SJCRH30 (cell line): ENCODE data around the gene KRTAP13-1. TPM values are rescaled to one million over a fixed set of nuclear protein-coding genes. Genes with fewer than 3 reads are reported as not detected.
A peak's percentile ranks its signal among the peaks of the same experiment; 100 is the strongest.

Source experiments
- DNase-seq, 2 experiments: peaks; one replicate each; pipeline ENCODE4 v3.0.0-alpha.2; 2015 to 2020
- H3K27ac ChIP-seq: fragments of 250-450 bp; sonication (Bioruptor Pico); 2 replicates; pipeline ENCODE4 v1.5.1; 2020; ENCODE audit warnings: mild to moderate bottlenecking, moderate library complexity
- H3K27me3 ChIP-seq: fragments of 250-450 bp; sonication (Bioruptor Pico); 2 replicates; pipeline ENCODE4 v1.5.1; 2020; ENCODE audit warnings: mild to moderate bottlenecking, moderate library complexity
- H3K36me3 ChIP-seq: fragments of 250-450 bp; sonication (Bioruptor Pico); 2 replicates; pipeline ENCODE4 v1.5.1; 2020; ENCODE audit warnings: mild to moderate bottlenecking, moderate library complexity
- H3K4me1 ChIP-seq: fragments of 250-450 bp; sonication (Bioruptor Pico); 2 replicates; pipeline ENCODE4 v1.5.1; 2020; ENCODE audit warnings: mild to moderate bottlenecking, moderate library complexity
- H3K4me3 ChIP-seq: fragments of 250-450 bp; sonication (Bioruptor Pico); 2 replicates; pipeline ENCODE4 v1.5.1; 2020; ENCODE audit warnings: mild to moderate bottlenecking, moderate library complexity
- H3K9me3 ChIP-seq: fragments of 250-450 bp; sonication (Bioruptor Pico); replicated peaks from 2 replicates; pipeline ENCODE4 v1.5.1; 2020; ENCODE audit warnings: mild to moderate bottlenecking, moderate library complexity
- total RNA-seq: library from RNA; depleted of rRNA; stranded (reverse); fragments of >200 nt; shearing (Covaris generic); gene quantifications from 2 replicates; pipeline ENCODE4 v1.2.3, GENCODE V29; 2014; rRNA removed

KRTAP13-1 gene
- not detected in 2 replicates for total RNA-seq

DNA sequence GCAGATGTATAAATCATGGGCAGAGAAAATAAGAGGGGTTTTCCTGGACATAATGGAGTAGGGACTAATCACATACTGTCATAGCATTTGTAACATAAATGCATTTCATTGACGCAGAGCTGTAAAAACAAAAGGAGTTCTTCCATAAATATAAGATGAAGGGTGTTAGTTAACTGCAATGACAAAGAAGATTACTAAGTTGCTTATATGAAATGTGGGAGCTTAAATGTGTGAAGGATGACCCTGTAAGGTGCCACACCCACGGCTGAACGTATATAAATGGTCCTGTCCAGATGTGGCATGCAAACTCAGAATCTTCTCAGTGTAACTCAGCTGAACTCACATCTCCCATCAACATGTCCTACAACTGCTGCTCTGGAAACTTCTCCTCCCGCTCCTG lies at the start of gene KRTAP13-1:
Gene KRTAP13-1, plus strand, starts transcription at position 301 of the 400 bp plus-strand sequence. Its CDS starts 56 bp downstream, at position 357.
- Histone ChIP-seq H3K4me1 (no peaks in the 10 kb centered on the region), H3K27ac (no peak within 1 kb of the TSS), H3K9me3 (no peaks in the 10 kb centered on the region), H3K4me3 (no peak within 1 kb of the TSS), H3K36me3 (no peaks in the 10 kb centered on the region), H3K27me3 (no peaks in the 10 kb centered on the region)
- DNase-seq = no peak

- no peaks in the 10 kb centered on the region for H3K4me1 ChIP-seq
- H3K36me3 ChIP-seq = no peaks in the 10 kb centered on the region
- H3K4me3 ChIP-seq = no peak within 1 kb of the TSS
- no peaks in the 10 kb centered on the region; the same call in 1 of the 2 replicates for H3K9me3 ChIP-seq
- H3K27me3 ChIP-seq = no peaks in the 10 kb centered on the region
- H3K27ac ChIP-seq = no peak within 1 kb of the TSS
- no peak for DNase-seq
These were observed 47.3 kb upstream of the KRTAP13-1 start, which contains the start of gene KRTAP23-1 for GRCh38 chr21:30348506-30348905. TSS of gene KRTAP23-1 (minus strand) at chr21:30348606. CDS start at chr21:30348606, 0 bp downstream.

DNA sequence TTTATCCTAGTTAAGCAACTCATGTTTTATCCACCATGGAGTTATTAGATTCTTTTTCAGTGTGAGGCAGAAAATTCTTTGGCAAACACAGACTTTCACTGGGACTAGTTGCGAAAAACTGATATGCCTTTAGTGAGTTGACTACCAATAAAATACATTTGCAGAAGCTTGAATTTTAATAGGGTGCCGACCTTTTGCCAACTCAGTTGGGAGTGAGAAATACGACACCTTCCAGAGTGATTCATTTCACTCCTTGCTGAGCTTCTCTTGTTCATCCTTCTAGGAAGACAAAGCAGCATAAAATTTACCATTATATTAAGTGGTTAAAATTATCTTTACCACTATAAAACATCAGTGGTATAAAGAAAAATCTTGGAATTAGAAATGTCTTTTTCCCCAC lies 46.3 kb upstream of the KRTAP13-1 start:
- no peak overlapping the region for H3K27ac ChIP-seq
- H3K27me3 ChIP-seq = no peaks in the 10 kb centered on the region
- H3K4me3 ChIP-seq = no peak overlapping the region
- peak in 1 of 2 experiments; percentile 3 for DNase-seq
- no peaks in the 10 kb centered on the region for H3K4me1 ChIP-seq
- no peaks in the 10 kb centered on the region for H3K36me3 ChIP-seq
- H3K9me3 ChIP-seq = no peaks in the 10 kb centered on the region; the same call in 1 of the 2 replicates

- no peak for DNase-seq
- no peak overlapping the region for H3K4me3 ChIP-seq
- no peaks in the 10 kb centered on the region for H3K27me3 ChIP-seq
- H3K9me3 ChIP-seq = no peaks in the 10 kb centered on the region
- H3K36me3 ChIP-seq = no peaks in the 10 kb centered on the region
- no peak overlapping the region for H3K27ac ChIP-seq
- no peaks in the 10 kb centered on the region for H3K4me1 ChIP-seq
These were observed 44.3 kb upstream of the KRTAP13-1 start for GRCh38 chr21:30351534-30351933.

DNA sequence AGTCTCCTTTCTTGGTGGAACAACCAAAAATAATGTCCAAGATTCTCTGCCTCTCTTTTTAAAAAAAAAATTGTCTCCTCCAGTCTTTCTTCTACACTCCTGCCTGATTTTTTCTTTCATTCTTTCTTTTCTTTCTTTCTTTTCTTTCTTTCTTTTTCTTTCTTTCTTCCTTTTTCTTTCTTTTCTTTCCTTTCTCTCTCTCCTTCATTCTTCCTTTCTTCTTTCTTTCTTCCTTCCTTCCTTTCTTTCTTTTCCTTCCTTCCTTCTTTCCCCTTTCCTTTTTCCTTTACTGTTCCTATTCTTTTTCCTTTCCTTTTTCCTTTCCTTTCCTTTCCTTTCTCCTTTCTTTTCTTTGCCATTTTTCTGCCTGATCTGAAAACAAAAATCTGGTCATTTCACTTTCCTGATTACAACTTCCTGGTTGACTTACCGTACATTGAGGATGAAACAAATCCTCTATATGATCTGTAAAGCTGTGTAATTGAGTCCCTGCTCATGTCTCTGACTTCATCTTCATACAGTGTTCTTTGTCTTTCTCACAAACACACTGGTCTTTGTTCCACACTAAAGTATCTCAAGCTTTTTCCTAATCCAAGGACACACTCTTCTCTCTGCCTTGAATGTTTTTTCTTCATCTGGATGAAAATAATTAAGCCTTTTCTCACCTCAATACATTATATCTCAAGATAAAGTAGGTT lies 41.4 kb upstream of the KRTAP13-1 start:
- Histone ChIP-seq H3K4me3 (no peak overlapping the region), H3K36me3 (no peaks in the 10 kb centered on the region), H3K9me3 (no peaks in the 10 kb centered on the region), H3K27ac (no peak overlapping the region), H3K4me1 (no peaks in the 10 kb centered on the region), H3K27me3 (no peaks in the 10 kb centered on the region)
- no peak for DNase-seq

GRCh38 chr21:30355906-30356305 lies 39.9 kb upstream of the KRTAP13-1 start:
- no peak overlapping the region for H3K27ac ChIP-seq
- DNase-seq = no peak
- H3K4me1 ChIP-seq = no peaks in the 10 kb centered on the region
- no peaks in the 10 kb centered on the region for H3K9me3 ChIP-seq
- H3K27me3 ChIP-seq = no peaks in the 10 kb centered on the region
- H3K36me3 ChIP-seq = no peaks in the 10 kb centered on the region
- H3K4me3 ChIP-seq = no peak overlapping the region

DNA sequence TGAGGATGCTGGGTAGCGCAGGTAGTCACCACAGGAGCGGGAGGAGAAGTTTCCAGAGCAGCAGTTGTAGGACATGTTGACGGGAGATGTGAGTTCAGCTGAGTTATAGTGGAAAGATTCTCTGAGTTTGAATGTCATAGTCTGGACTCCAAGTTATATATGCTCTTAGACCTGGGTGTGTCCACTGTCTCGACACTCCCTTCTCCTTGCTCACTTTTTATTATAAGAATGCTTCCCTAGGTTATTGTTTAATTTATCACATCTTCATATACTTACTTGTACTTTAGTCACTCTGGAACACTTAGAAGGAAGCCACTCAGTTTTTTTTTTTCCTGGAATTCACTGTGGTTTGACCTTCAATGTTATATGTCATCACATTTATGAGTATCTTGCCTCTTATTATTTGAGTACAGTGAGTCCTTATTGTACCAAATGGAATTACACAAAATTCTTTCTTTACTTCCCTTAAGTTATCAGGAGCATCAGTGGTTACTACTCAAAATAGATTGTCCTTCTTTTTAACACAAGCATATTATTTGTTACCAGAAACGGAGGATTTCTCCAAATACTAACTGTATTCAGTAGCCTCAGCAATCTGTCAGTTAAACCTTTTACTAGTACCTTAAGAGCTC lies 23.6 kb upstream of the KRTAP13-1 start, which contains the start of gene KRTAP13-2:
Gene KRTAP13-2, minus strand, starts transcription at position 133 of the 632 bp plus-strand sequence. Its CDS starts 58 bp downstream, at position 75.
- Histone ChIP-seq H3K27me3 (no peaks in the 10 kb centered on the region), H3K9me3 (no peaks in the 10 kb centered on the region), H3K27ac (no peak within 1 kb of the TSS), H3K4me3 (no peak within 1 kb of the TSS), H3K36me3 (no peaks in the 10 kb centered on the region), H3K4me1 (no peaks in the 10 kb centered on the region)
- DNase-seq = no peak

GRCh38 chr21:30382201-30382600 lies 13.6 kb upstream of the KRTAP13-1 start:
- Histone ChIP-seq H3K9me3 (no peaks in the 10 kb centered on the region), H3K27ac (no peak overlapping the region), H3K36me3 (no peaks in the 10 kb centered on the region), H3K4me3 (no peak overlapping the region), H3K4me1 (no peaks in the 10 kb centered on the region), H3K27me3 (no peaks in the 10 kb centered on the region)
- DNase-seq = no peak

GRCh38 chr21:30391492-30392025 lies 4.3 kb upstream of the KRTAP13-1 start:
- Histone ChIP-seq H3K4me3 (no peak overlapping the region), H3K36me3 (no peaks in the 10 kb centered on the region), H3K9me3 (no peaks in the 10 kb centered on the region), H3K27me3 (no peaks in the 10 kb centered on the region), H3K4me1 (no peaks in the 10 kb centered on the region), H3K27ac (no peak overlapping the region)
- DNase-seq = no peak

- H3K4me3 ChIP-seq = no peak overlapping the region
- H3K36me3 ChIP-seq = no peaks in the 10 kb centered on the region
- DNase-seq = peak; percentile 83 to 89
- no peaks in the 10 kb centered on the region for H3K4me1 ChIP-seq
- H3K27ac ChIP-seq = no peak overlapping the region
- H3K9me3 ChIP-seq = no peaks in the 10 kb centered on the region
- H3K27me3 ChIP-seq = no peaks in the 10 kb centered on the region
These were observed 13.1 kb downstream of the KRTAP13-1 start for GRCh38 chr21:30408782-30409494.

DNA sequence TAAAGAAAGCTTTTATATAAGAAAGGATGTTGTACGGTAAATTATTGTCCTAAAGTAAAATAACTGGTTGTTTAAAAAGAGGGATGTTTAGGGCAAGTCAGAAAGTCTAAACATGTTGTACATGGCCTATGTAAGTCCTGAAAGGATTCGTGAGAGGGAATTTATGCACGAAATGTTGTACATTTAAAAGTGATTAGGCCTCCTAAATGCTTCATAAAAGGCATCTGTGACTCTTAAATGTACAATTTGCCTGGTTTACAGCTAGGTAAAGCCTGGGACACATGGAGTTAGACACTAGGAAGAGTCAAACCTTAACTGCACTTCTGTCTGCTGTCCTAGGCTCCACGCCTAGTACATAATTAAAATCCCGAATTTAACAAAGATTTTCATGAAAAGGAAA lies 20.2 kb downstream of the KRTAP13-1 start:
- no peak overlapping the region for H3K4me3 ChIP-seq
- H3K27me3 ChIP-seq = no peaks in the 10 kb centered on the region; the same call in 1 of the 2 replicates
- H3K36me3 ChIP-seq = no peaks in the 10 kb centered on the region
- H3K27ac ChIP-seq = no peak overlapping the region
- H3K4me1 ChIP-seq = no peaks in the 10 kb centered on the region
- H3K9me3 ChIP-seq = no peaks in the 10 kb centered on the region
- no peak for DNase-seq

- Histone ChIP-seq H3K36me3 (no peaks in the 10 kb centered on the region), H3K27ac (no peak within 1 kb of the TSS), H3K4me1 (no peaks in the 10 kb centered on the region), H3K9me3 (no peaks in the 10 kb centered on the region), H3K27me3 (no peaks in the 10 kb centered on the region; the same call in 1 of the 2 replicates), H3K4me3 (no peak within 1 kb of the TSS)
- DNase-seq = no peak
These were observed 30.0 kb downstream of the KRTAP13-1 start, which contains the start of gene KRTAP13-3 for GRCh38 chr21:30425826-30426225. TSS of gene KRTAP13-3 (minus strand) at chr21:30425926. CDS start at chr21:30425912, 14 bp downstream.

DNA sequence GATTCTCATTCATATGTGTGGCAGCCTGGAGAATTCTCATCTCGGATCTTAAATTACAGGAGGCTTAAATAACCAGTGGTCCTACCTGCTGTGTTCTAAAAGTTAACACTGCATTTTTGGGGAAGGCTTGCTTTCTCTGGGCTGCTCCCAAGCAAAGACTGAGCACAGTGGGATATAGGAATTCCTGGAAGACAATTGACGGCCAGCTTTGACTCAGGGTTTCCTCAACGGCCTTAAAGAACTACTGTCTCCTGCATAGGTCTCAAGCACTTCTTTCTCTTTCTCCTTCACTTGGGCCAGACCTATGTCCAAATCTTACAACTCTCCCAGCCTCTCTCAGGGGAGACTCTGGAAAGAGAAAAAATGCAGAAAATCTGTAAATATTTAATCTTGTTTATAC lies 30.9 kb downstream of the KRTAP13-1 start:
- no peaks in the 10 kb centered on the region for H3K9me3 ChIP-seq
- no peaks in the 10 kb centered on the region for H3K36me3 ChIP-seq
- no peak for DNase-seq
- H3K4me3 ChIP-seq = no peak overlapping the region
- no peaks in the 10 kb centered on the region for H3K4me1 ChIP-seq
- H3K27ac ChIP-seq = no peak overlapping the region
- no peaks in the 10 kb centered on the region; the same call in 1 of the 2 replicates for H3K27me3 ChIP-seq

- DNase-seq = no peak
- no peak within 1 kb of the TSS for H3K27ac ChIP-seq
- no peaks in the 10 kb centered on the region for H3K4me1 ChIP-seq
- no peaks in the 10 kb centered on the region for H3K9me3 ChIP-seq
- H3K4me3 ChIP-seq = no peak within 1 kb of the TSS
- H3K27me3 ChIP-seq = no peaks in the 10 kb centered on the region
- no peaks in the 10 kb centered on the region for H3K36me3 ChIP-seq
These were observed 34.4 kb downstream of the KRTAP13-1 start, which contains the start of gene KRTAP13-4 for GRCh38 chr21:30430170-30430655. TSS of gene KRTAP13-4 (plus strand) at chr21:30430220. CDS start at chr21:30430276, 56 bp downstream.
